GM18870 (cell line): Measurements from ENCODE around the gene DNAH9.
"Not testable (repeated sequence)": the region's sequence is repeated elsewhere in the genome, so short reads cannot be mapped to it uniquely, and the experiment has no call there.

Source experiments
- ATAC-seq: cut with Tn5 transposase; IDR thresholded peaks from one replicate; pipeline ENCODE4 v1.9.1; 2021; ENCODE audit warnings: moderate library complexity; ENCODE audit not compliant: unreplicated experiment

DNAH9 gene

GRCh38 chr17:11900041-11900476, 301.8 kb downstream of the DNAH9 start:
- no peak for ATAC-seq

- ATAC-seq, result no peak
Measured at GRCh38 chr17:11900655-11901054, 302.4 kb downstream of the DNAH9 start.

- ATAC-seq, result no peak
Measured at GRCh38 chr17:11901931-11902330, 303.7 kb downstream of the DNAH9 start.

GRCh38 chr17:11908711-11909146, 310.5 kb downstream of the DNAH9 start:
- ATAC-seq, result no peak

- no peak for ATAC-seq
Measured at GRCh38 chr17:11909348-11909747, 311.1 kb downstream of the DNAH9 start.

- ATAC-seq, result no peak
Measured at GRCh38 chr17:11916091-11916490, 317.8 kb downstream of the DNAH9 start.

- ATAC-seq, result no peak
Measured at GRCh38 chr17:11917415-11917814, 319.1 kb downstream of the DNAH9 start.

- ATAC-seq, result no peak
Measured at GRCh38 chr17:11921296-11921695, 323.0 kb downstream of the DNAH9 start.

GRCh38 chr17:11922638-11923037, 324.4 kb downstream of the DNAH9 start:
- no peak for ATAC-seq

GRCh38 chr17:11924076-11924475, 325.8 kb downstream of the DNAH9 start:
- no peak for ATAC-seq

GRCh38 chr17:11925262-11926021, 327.2 kb downstream of the DNAH9 start:
- no peak for ATAC-seq

- ATAC-seq, result no peak
Measured at GRCh38 chr17:11928436-11928835, 330.2 kb downstream of the DNAH9 start.

GRCh38 chr17:11932337-11932898, 334.1 kb downstream of the DNAH9 start:
- no peak for ATAC-seq

- ATAC-seq, result no peak
Measured at GRCh38 chr17:11935734-11936406, 337.6 kb downstream of the DNAH9 start.

- no peak for ATAC-seq
Measured at GRCh38 chr17:11940904-11941303, 342.6 kb downstream of the DNAH9 start.

- not testable (repeated sequence) for ATAC-seq
Measured at GRCh38 chr17:11943086-11943485, 344.8 kb downstream of the DNAH9 start.

- no peak for ATAC-seq
Measured at GRCh38 chr17:11943759-11944347, 345.6 kb downstream of the DNAH9 start.

- ATAC-seq, result no peak
Measured at GRCh38 chr17:11944587-11944986, 346.3 kb downstream of the DNAH9 start.

GRCh38 chr17:11948789-11949188, 350.5 kb downstream of the DNAH9 start:
- no peak for ATAC-seq

- ATAC-seq, result not testable (repeated sequence)
Measured at GRCh38 chr17:11949571-11949970, 351.3 kb downstream of the DNAH9 start.

GRCh38 chr17:11950771-11951519, 352.7 kb downstream of the DNAH9 start:
- no peak for ATAC-seq
